GM12878 (cell line): ENCODE data around the gene MAN2C1. TPM values are rescaled to one million over a fixed set of nuclear protein-coding genes. Genes with fewer than 3 reads are reported as not detected.
"Not testable (repeated sequence)": the region's sequence is repeated elsewhere in the genome, so short reads cannot be mapped to it uniquely, and the experiment has no call there.

Experiments
- ATAC-seq: fragments of 200-7000 bp; cut with Tn5 transposase; 3 replicates; pipeline ENCODE4 v1.9.1; 2020; ENCODE audit warnings: mild to moderate bottlenecking, moderate library complexity
- BruUV-seq: library from RNA; stranded (reverse); fragments of 400-500 nt; replicated peaks from 2 replicates; lab custom pipeline; 2021; lab: Mats Ljungman, UMichigan
- CTCF ChIA-PET: fragments of 300-600 bp; sonication (Branson Sonifier 250); formaldehyde crosslinking; extraction: SDS; loops from one replicate; lab custom pipeline; 2021; ENCODE audit warnings: inconsistent platforms; lab: Yijun Ruan, JAX
- POLR2A ChIA-PET: fragments of 350-600 bp; formaldehyde crosslinking; extraction: SDS; loops from one replicate; lab custom pipeline; 2021; ENCODE audit warnings: inconsistent platforms; lab: Charles Lee
- RAD21 ChIA-PET: fragments of 300-600 bp; sonication (Branson Sonifier 250); formaldehyde crosslinking; loops from one replicate; lab custom pipeline; 2023; ENCODE audit warnings: antibody characterized with exemption; ENCODE audit not compliant: unreplicated experiment; lab: Charles Lee
- SMC1A ChIA-PET: fragments of 300-600 bp; sonication (Branson Sonifier 250); formaldehyde crosslinking; loops from one replicate; lab custom pipeline; 2023; ENCODE audit not compliant: unreplicated experiment, uncharacterized antibody; lab: Charles Lee
- DNase-seq: peaks from one replicate; pipeline ENCODE4 v3.0.0-alpha.2; 2011; ENCODE audit warnings: low read depth, low spot score
- FAIRE-seq: peaks from 3 replicates; lab custom pipeline; 2011; peaks lifted over from hg19 to GRCh38; lab: Jason Lieb, UNC
- H2AFZ ChIP-seq: 2 replicates; pipeline ENCODE4 v1.6.0; 2011; ENCODE audit warnings: low read depth, low read length, control low read depth; ENCODE audit not compliant: control insufficient read depth
- H3K27ac ChIP-seq: 2 replicates; pipeline ENCODE4 v1.5.1; 2011; ENCODE audit warnings: control low read depth; ENCODE audit not compliant: control insufficient read depth, insufficient read depth
- H3K27me3 ChIP-seq, 2 experiments: replicated peaks in 1 of 2; 2 replicates each; pipeline versions ENCODE4 v1.6.0 to v1.6.1; 2011; ENCODE audit warnings: low read length in 1 of 2; ENCODE audit not compliant: control insufficient read depth in 2 of 2, insufficient read depth in 2 of 2
- H3K36me3 ChIP-seq, 2 experiments: 2 replicates each; pipeline ENCODE4 v1.5.1; 2011; ENCODE audit warnings: low read length in 1 of 2; ENCODE audit not compliant: control insufficient read depth in 2 of 2, insufficient read depth in 2 of 2
- H3K4me1 ChIP-seq: 2 replicates; pipeline ENCODE4 v1.6.1; 2011; ENCODE audit warnings: mild to moderate bottlenecking, low read length, moderate library complexity, mixed read lengths; ENCODE audit not compliant: control insufficient read depth, insufficient read depth
- H3K4me2 ChIP-seq: 2 replicates; pipeline ENCODE4 v1.6.0; 2011; ENCODE audit warnings: control low read depth; ENCODE audit not compliant: control insufficient read depth, insufficient read depth
- H3K4me3 ChIP-seq: fragments of 200-600 bp; sonication (generic); 2 replicates; pipeline ENCODE4 v1.5.1; 2016
- H3K79me2 ChIP-seq: 2 replicates; pipeline ENCODE4 v1.6.0; 2011; ENCODE audit warnings: low read length; ENCODE audit not compliant: control insufficient read depth, insufficient read depth
- H3K9ac ChIP-seq: 2 replicates; pipeline ENCODE4 v1.8.0; 2011; ENCODE audit warnings: low read length, control low read depth, mixed read lengths; ENCODE audit not compliant: control insufficient read depth, insufficient read depth
- H3K9me3 ChIP-seq: replicated peaks from 3 replicates; pipeline ENCODE4 v1.5.1; 2011; ENCODE audit warnings: mild to moderate bottlenecking, low read length; ENCODE audit not compliant: control insufficient read depth, insufficient read depth
- H4K20me1 ChIP-seq: 2 replicates; pipeline ENCODE4 v1.6.0; 2011; ENCODE audit not compliant: control insufficient read depth, insufficient read depth
- BHLHE40 ChIP-seq, 2 experiments: fragments of 450-650 bp in 1 of 2; IDR thresholded peaks; 2 replicates each; pipeline ENCODE4 v1.6.1; 2011 to 2017; ENCODE audit warnings: low read depth in 2 of 2, borderline replicate concordance in 1 of 2, improper control_type of control experiment in 1 of 2, low read length in 1 of 2, mild to moderate bottlenecking in 1 of 2
- EP300 ChIP-seq, 2 experiments: fragments of 150-350 bp in 1 of 2; IDR thresholded peaks; 2 replicates each; pipeline ENCODE4 v1.6.1; 2011 to 2012; ENCODE audit warnings: low read depth in 2 of 2, low read length in 2 of 2, borderline replicate concordance in 1 of 2, improper control_type of control experiment in 1 of 2, inconsistent platforms in 1 of 2; ENCODE audit not compliant: control insufficient read depth in 1 of 2
- IKZF2 ChIP-seq, 2 experiments: fragments of 450-650 bp; IDR thresholded peaks; 2 replicates each; pipeline ENCODE4 v1.6.1; 2017; ENCODE audit warnings: mild to moderate bottlenecking in 2 of 2, moderate library complexity in 2 of 2
- MEF2B ChIP-seq: fragments of 450-650 bp; IDR thresholded peaks from 2 replicates; pipeline ENCODE4 v1.6.1; 2018; ENCODE audit warnings: mild to moderate bottlenecking, moderate library complexity; ENCODE audit not compliant: partially characterized antibody, poor library complexity, severe bottlenecking
- MTA2 ChIP-seq: fragments of 450-650 bp; IDR thresholded peaks from 2 replicates; pipeline ENCODE4 v1.6.1; 2016; ENCODE audit warnings: low read depth, mild to moderate bottlenecking, moderate library complexity
- RELB ChIP-seq: fragments of 450-650 bp; IDR thresholded peaks from 2 replicates; pipeline ENCODE4 v1.6.1; 2017; ENCODE audit warnings: low read depth, mild to moderate bottlenecking, moderate library complexity
- SKIL ChIP-seq: fragments of 450-650 bp; IDR thresholded peaks from 2 replicates; pipeline ENCODE4 v1.6.1; 2017; ENCODE audit warnings: mild to moderate bottlenecking, low read depth, inconsistent platforms; ENCODE audit not compliant: poor library complexity, severe bottlenecking
- ZNF384 ChIP-seq: IDR thresholded peaks from 2 replicates; pipeline ENCODE4 v1.6.1; 2012; ENCODE audit warnings: low read depth, mild to moderate bottlenecking, low read length, improper control_type of control experiment, borderline replicate concordance
- WGBS: methylation state at CpG from one replicate; pipeline ENCODE4 v1.1.6; 2016; ENCODE audit warnings: low lambda C conversion rate; ENCODE audit not compliant: insufficient replicate concordance, insufficient coverage; ENCODE audit errors: missing lambda C conversion rate; 5-methylcytosine and 5-hydroxymethylcytosine counted together
- in situ Hi-C: fragments of 300-500 bp; cut with MboI; formaldehyde crosslinking; loops from 9 replicates; pipeline ENCODE4 v1.14.3; 2018; ENCODE audit warnings: mixed read lengths
- intact Hi-C: fragments of 100-400 bp; cut with micrococcal nuclease; formaldehyde crosslinking; loops from one replicate; pipeline ENCODE4 v1.14.2; 2022; ENCODE audit not compliant: unreplicated experiment
- polyA plus RNA-seq, 11 experiments: library from polyadenylated mRNA; depleted of rRNA in 4 of 11; unstranded in 6 of 11; stranded (reverse) in 5 of 11; fragments of >200 nt; fragmentation: Nextera tagmentation in 4 of 11; fragmentation: Illumina TruSeq in 1 of 11; extraction: Ambion mirVana in 4 of 11; extraction: Trizol in 1 of 11; gene quantifications; 1 replicate in 1 of 11; 2 replicates in 10 of 11; pipeline versions ENCODE4 v1.2.1 to v1.2.3, GENCODE V29; 2011 to 2016; ENCODE audit warnings: inconsistent platforms in 2 of 11, missing spikeins in 2 of 11, low read depth in 1 of 11
- total RNA-seq, 4 experiments: library from RNA; depleted of rRNA in 3 of 4; stranded (reverse); fragments of >200 nt in 3 of 4; fragmentation: Illumina TruSeq in 1 of 4; extraction: Trizol in 1 of 4; gene quantifications; 2 replicates each; pipeline versions ENCODE4 v1.2.1 to v1.2.3, GENCODE V29; 2013 to 2021

MAN2C1 gene
- total and polyA plus RNA-seq, 10 of the 15 experiments (the other 5 are each of a cell fraction or from before 2014, with no cell fraction given): 1.4 to 111 (median 42.2) TPM

GRCh38 chr15:75333654-75334419, 34.6 kb downstream of the MAN2C1 start:
- H3K27me3 ChIP-seq, intact Hi-C loops, H3K27ac ChIP-seq, H3K36me3 ChIP-seq, H4K20me1 ChIP-seq, DNase-seq, BruUV-seq, in situ Hi-C loops, H3K9me3 ChIP-seq, H3K4me2 ChIP-seq, H2AFZ ChIP-seq, H3K9ac ChIP-seq, H3K79me2 ChIP-seq, FAIRE-seq, H3K4me3 ChIP-seq, H3K4me1 ChIP-seq: not testable (repeated sequence)
- ChIA-PET SMC1A (interaction anchor here (0.7 to 1.7 kb wide), 4 partner anchors 26 to 327 kb away, joined by 3 to 6 read pairs (median 3); partner anchors contain the start of genes MAN2C1 and PPCDC), RAD21 (interaction anchor here (0.7 kb wide), 1 partner anchor 120 kb away, joined by 3 read pairs; no protein-coding TSS in a partner anchor), CTCF (interaction anchor here (2.5 kb wide), 1 partner anchor 34 kb away, joined by 15 read pairs; the partner anchor contains the start of gene MAN2C1), POLR2A (interaction anchor here (0.6 to 1.0 kb wide), 3 partner anchors 117 to 238 kb away, joined by 3 to 5 read pairs (median 3); partner anchors contain the start of gene SIN3A)
- 46% methylated on average over 15 of the region's 15 CpGs for WGBS
- TF ChIP-seq RELB: peak; percentile 38; the same call in 1 of the 2 replicates
- peak; percentile 6 to 54; a peak in 1 of 4 replicates for TF ChIP-seq BHLHE40 (IDR thresholded peaks at IDR 0.05; ENCODE audit: borderline replicate concordance in 1 of 2, low read depth in 2 of 2, low read length in 1 of 2)
- TF ChIP-seq ZNF384: peak; percentile 82; the same call in 1 of the 2 replicates
- peak in 1 of 2 experiments; percentile 62; a peak in 1 of 4 replicates for TF ChIP-seq EP300 (IDR thresholded peaks at IDR 0.05; ENCODE audit: borderline replicate concordance in 1 of 2, control insufficient read depth in 1 of 2, low read depth in 2 of 2, low read length in 2 of 2)
- peak in 1 of 2 experiments; percentile 21; a peak in 2 of 4 replicates for TF ChIP-seq IKZF2 (IDR thresholded peaks at IDR 0.05)
- TF ChIP-seq SKIL: peak; percentile 59
- TF ChIP-seq MTA2: 0 out of 2 replicates have a peak, but pooled peaks have one; percentile 58
- peak; percentile 91 for TF ChIP-seq MEF2B
- peak; percentile 74 for ATAC-seq

- H3K4me3 ChIP-seq, H3K36me3 ChIP-seq, H2AFZ ChIP-seq, H4K20me1 ChIP-seq, H3K27ac ChIP-seq, H3K27me3 ChIP-seq, H3K9ac ChIP-seq, ATAC-seq, H3K9me3 ChIP-seq, RAD21 ChIA-PET, intact Hi-C loops, H3K4me1 ChIP-seq, H3K79me2 ChIP-seq, FAIRE-seq, BruUV-seq, DNase-seq, SMC1A ChIA-PET, in situ Hi-C loops, H3K4me2 ChIP-seq, POLR2A ChIA-PET: not testable (repeated sequence)
- WGBS: 40% methylated on average over 7 of the region's 7 CpGs
- CTCF ChIA-PET: interaction anchor here (0.7 kb wide), 1 partner anchor 36 kb away, joined by 3 read pairs; no protein-coding TSS in a partner anchor
These were observed 36.3 kb downstream of the MAN2C1 start for GRCh38 chr15:75332093-75332492.
